GM20431 (cell line): ENCODE measurements around the gene NPM3.
"Not testable (repeated sequence)": the region's sequence is repeated elsewhere in the genome, so short reads cannot be mapped to it uniquely, and the experiment has no call there.

Experiments used
- in situ Hi-C: fragments of 300-500 bp; cut with MseI, MboI; formaldehyde crosslinking; loops from one replicate; pipeline ENCODE4 v1.15.0; 2020; ENCODE audit warnings: low sequenced_read_pairs; ENCODE audit not compliant: unreplicated experiment

The NPM3 gene

GRCh38 chr10:101812606-101813005 lies 29.4 kb upstream of the NPM3 start:
- in situ Hi-C loops = no loop called here

GRCh38 chr10:101807158-101807557 lies 23.9 kb upstream of the NPM3 start:
- in situ Hi-C loops = no loop called here

DNA sequence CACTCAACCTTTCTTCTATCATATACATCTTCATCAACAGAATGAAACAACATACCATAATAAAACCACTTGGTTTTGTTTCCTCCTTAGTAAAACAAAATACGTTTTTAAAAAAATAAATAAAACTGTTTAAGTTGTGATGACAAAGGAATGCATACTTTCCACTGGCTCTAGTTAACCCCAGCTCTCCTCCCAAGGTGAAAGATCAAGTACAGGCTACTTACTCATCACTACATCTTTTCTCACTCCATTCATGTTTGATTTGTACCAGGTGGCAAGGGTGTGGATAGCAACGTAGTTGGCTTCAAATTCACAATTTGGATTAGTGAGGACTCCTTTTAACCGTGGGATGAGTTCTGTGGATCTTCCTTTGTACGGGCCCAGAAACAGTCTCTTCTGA lies 20.3 kb upstream of the NPM3 start:
- in situ Hi-C loops = no loop called here

DNA sequence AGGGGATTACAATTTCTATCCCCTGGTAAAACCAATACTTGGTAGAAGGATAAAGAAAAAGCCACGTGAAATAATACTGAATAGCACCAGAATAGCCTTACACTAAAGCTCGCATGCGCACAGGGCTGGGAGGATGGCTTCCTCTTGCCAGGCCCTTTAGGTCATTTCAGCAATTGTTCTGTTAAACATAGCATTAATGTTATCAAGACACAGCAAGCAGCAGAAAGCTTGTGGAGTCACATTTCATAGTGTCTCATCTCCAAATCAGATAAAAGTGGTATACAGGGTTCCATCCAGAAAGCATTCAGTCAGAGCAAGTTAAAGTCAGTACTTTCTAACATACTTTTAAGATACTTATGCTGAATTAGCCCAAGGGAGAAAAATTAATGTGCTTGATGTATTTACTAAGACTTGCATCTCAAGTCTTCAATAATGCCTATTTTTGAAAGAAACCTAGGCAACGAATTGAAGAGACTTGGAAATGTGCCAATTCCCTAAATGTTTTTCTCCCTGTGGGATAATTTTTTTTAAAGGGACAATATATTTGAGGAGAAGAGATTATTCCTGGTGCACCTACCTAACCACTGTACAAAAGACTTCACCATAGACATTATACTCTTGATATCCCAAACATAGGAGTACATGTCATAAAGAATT lies 14.3 kb upstream of the NPM3 start:
- in situ Hi-C loops = no loop called here

GRCh38 chr10:101793526-101793925 lies 10.3 kb upstream of the NPM3 start:
- in situ Hi-C loops = no loop called here

GRCh38 chr10:101789686-101790085 lies 6.4 kb upstream of the NPM3 start:
- in situ Hi-C loops = no loop called here

DNA sequence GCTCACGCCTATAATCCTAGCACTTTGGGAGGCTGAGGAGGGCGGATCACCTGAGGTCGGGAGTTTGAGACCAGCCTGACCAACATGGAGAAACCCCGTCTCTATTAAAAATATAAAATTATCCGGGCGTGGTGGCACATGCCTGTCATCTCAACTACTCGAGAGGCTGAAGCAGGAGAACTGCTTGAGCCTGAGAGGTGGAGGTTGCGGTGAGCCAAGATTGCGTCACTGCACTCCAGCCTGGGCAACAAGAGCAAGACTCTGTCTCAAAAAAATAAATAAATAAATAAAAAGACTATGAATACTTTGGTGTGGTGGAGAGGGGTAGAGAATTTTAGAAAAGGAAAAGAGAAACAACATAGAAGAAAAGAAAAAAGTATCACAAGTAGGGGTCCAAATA lies 6.0 kb upstream of the NPM3 start:
- in situ Hi-C loops = not testable (repeated sequence)

DNA sequence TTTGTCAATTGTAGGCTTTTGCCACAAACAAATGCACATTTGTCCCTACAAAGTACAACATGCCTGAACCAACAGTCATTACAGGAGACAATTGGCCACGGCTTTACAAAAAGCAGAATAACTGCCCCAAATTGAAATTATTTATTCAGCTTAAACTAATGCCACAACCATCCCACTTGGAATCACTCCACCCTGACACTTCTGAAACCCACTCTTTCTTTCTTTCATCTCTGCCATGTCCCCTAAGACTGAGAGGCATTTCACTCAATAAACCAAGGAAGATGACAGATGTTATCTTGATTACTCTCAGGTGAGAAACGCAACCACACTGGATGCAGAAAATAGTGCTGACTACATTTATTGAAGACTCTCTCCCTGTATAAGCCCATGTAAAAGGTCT lies 2.6 kb upstream of the NPM3 start:
- in situ Hi-C loops = no loop called here

GRCh38 chr10:101784558-101784957 lies 1.3 kb upstream of the NPM3 start:
- in situ Hi-C loops = loop anchor here (5.0 kb wide), 1 partner anchor 182 kb away; no protein-coding TSS in a partner anchor

- in situ Hi-C loops = loop anchor here (5.0 kb wide), 1 partner anchor 181 kb away; no protein-coding TSS in a partner anchor
Measured at GRCh38 chr10:101783736-101784118, 481 bp upstream of the NPM3 start.

- in situ Hi-C loops = loop anchor here (5.0 kb wide), 1 partner anchor 180 kb away; no protein-coding TSS in a partner anchor
Measured at GRCh38 chr10:101781984-101782810, 1.0 kb downstream of the NPM3 start.

GRCh38 chr10:101781655-101781983 lies 1.6 kb downstream of the NPM3 start:
- in situ Hi-C loops = loop anchor here (5.0 kb wide), 1 partner anchor 179 kb away; no protein-coding TSS in a partner anchor

DNA sequence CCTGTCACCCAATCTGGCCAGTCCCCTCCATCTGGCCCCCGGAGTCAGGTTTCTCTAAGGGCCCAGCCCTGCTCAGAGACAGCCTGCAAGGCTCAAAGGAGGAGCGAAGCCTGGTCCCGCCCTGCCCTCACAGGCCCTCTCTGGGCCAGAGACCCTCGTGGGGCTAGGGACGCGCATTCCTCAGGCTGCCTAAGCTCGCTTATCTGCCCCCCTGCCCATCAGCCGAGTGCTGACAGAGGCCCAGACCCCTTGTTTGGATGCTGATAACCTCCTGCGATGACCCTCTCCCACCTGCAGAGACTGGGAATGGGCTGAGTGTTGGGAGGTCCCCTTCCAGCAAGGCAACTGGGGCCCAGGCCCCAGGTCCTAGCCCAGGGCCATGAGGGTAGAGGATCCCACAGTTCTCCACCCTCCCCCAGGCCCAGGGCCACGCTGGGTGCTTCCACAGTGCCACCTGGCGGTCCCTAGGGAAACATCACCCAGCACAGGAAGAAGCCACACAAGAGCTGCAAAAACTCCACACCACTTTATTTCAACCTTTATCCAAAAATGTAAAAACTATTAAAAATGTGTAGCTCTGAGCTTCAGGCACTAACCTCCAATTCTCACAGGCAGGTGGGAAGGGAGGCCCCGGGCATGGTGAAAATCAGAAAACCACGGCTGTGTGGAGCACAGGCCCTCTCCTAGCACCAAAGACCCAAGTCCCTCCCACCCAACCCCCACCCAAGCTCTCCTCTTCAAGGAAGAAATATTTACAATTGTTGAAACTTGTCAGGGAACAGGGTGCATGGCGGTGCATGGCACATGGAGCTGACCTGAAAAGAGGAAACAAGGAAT lies 2.2 kb downstream of the NPM3 start:
- in situ Hi-C loops = loop anchor here (5.0 kb wide), 1 partner anchor 179 kb away; no protein-coding TSS in a partner anchor

DNA sequence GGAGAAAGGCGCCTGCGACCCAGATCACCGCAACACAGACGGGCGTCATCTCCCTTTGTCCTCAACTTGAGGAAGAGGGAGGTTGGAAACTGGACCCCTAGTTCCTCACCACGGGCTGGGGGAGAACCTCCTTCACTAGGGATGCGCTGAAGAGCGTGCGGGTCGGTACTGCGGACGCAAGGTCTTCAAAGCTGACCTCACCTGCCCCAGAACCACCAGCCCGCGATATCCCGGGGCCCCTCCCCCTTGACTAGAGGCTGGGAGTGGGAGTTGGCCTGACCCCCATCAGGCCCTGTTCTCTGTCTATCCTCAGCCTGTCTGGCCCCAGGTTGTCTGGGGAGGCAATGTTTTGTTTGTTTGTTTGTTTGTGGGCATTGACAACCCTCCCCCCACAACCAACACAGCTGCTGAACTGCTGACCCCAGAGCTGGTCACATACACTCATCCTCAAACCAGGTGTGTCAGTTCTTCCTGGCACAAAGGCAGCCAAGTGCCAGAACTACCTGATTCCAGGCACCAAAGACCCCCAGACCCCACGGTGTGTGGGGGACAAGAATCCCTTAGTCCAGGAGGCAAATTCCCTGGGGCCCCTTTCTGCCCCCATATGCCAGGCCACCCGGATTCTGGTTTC lies 2.9 kb downstream of the NPM3 start:
- in situ Hi-C loops = loop anchor here (5.0 kb wide), 1 partner anchor 178 kb away; no protein-coding TSS in a partner anchor

GRCh38 chr10:101779544-101780186 lies 3.6 kb downstream of the NPM3 start:
- in situ Hi-C loops = loop anchor here (5.0 kb wide), 1 partner anchor 177 kb away; no protein-coding TSS in a partner anchor

DNA sequence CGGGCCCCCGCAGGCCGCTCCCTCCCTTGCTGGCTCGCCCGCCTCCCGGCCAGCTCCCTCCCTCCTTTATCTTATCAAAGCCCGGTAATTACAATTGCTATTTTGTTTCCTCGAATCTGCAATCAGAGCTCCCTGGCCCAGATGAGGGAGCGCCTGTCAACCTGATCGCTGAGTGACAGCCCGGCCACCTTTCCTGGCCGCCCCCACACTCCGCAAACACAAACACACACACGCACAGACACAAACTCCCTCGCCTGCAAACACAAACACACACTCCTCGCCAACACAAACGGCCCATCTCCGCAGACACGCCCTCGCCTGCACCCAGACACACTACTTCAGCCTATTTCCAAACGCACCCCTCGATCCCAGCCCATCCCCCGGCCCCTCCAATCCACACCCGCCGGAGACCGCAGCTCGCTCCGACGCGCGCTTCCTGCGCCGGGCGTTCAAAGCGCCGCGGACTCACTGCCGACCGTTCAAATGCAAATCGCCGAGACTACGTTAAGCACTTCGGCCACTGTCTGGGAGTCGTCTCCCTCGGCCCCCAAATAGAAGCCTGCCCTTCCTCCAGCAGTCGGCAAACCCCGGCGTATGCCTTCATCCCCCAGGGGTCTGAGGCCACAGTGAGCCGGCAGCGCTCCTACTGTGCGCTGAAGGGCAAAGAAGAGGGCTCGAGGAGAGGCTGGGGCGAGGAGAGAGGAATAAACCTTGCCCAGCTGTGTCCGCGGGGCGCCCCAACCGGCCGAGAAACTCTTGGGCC lies 4.3 kb downstream of the NPM3 start:
- in situ Hi-C loops = no loop called here

DNA sequence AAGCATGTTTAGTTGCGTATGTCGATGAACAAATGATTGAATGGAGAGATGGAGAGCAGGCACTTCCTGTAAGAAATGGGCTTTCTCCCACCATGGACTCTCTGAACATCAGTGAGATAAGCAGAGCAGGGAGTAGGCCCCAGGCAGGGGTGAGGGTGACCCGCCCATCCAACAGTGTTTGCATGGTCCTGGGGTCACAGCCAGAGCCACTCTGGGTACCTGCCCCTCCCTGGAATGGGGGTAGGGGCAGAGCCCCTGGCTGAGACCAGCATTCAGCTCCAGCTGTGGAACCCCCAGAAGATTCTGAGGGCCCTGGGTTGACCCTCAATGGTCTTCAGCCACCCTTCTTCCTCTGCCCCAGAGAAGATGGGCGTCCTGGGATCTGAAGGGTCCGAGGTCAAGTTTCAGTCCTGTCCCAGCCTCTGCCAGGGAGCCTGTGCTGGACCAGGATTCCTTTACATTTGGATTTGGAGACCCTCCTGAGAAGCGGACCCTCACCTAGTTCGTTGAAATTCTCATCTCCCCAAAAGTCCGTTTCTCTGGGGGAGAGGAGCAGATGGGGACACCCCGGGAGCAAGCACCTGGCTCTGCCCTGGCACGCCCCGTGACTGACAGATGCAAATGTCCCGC lies 5.0 kb downstream of the NPM3 start:
- in situ Hi-C loops = no loop called here

DNA sequence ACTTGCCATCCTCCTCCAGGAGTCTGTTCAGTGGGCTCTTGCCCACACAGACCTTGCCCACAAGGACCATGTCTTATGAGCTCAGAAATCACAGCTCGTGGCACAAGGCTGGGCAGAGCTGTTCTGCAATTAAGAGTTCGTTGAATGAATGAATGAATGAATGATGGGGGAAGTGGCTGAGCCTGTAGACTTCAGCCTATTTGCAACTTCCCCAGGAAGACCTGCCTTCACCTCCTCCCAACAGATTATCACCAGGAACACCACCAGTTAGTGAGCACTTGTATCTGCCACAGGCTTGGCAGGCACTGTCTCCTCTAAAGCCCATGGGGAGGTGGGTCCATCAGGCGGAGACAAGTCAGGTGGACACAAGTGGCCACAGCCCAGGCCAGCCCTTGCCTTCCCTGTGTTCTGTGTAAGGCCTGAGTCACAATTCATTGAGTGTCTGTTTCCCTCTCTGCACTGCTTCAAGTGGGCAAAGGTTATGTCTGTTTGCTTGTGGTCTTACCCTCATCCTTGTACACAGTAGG lies 5.6 kb downstream of the NPM3 start:
- in situ Hi-C loops = no loop called here
